HG03521 (cell line): ENCODE results near the gene HMGCS2.
"Not testable (repeated sequence)": the region's sequence is repeated elsewhere in the genome, so short reads cannot be mapped to it uniquely, and the experiment has no call there.

Experiments used
- ATAC-seq: cut with Tn5 transposase; IDR thresholded peaks from one replicate; pipeline ENCODE4 v1.9.1; 2021; ENCODE audit warnings: mild to moderate bottlenecking, moderate library complexity; ENCODE audit not compliant: unreplicated experiment

The HMGCS2 gene

DNA sequence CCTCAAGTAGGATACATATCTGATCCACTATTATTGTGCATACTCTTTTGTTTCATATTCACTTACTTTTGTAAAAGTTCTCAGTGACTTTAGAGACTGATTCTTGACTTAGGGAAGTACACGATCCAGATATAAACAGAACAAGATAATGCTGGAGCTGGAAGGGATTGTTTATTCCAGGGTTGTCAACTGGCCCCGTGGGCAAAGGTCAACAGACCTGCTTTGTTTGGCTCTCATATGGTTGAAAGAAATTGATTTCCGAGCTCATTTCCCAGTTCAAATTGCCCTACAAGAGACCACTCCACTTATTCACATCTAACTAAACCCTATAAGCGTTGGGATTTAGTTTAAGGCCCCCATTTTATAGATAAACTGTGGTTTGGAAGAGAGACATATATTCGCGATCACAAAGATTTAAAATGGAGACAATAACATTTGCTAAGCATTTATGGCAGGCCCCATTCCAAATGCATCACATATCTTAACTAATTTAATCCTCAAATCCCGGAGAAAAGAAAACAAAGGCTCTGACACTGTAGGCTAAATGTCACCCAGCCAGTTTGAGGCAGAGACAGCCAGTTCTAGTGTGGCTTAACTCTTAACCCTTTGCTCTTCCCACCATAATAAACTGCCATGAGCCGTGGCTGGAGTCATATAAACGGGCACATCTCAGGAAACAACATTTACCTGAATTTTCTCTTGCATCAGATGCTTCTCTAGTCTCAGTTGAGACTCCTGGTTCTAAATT lies 21.9 kb upstream of the HMGCS2 start:
- ATAC-seq: no peak

DNA sequence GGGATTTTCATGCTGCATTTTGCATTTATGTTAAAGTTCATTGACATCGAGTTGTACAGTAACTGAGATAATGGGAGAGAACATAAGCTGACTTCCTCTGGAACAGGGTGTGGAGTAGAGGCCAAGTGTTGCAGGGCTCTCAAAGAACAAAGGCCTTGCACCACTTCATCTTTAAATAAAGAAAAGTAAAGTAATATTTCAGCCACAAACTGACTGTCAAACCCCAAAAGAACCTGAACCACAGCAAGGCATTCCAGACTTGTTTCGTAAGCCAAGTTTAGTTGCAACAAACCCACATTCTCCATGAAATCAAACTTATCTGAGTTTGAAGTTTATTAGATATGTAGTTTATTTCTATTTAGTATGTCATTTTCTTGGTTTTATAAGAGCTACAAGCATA lies 19.1 kb upstream of the HMGCS2 start:
- ATAC-seq: no peak

DNA sequence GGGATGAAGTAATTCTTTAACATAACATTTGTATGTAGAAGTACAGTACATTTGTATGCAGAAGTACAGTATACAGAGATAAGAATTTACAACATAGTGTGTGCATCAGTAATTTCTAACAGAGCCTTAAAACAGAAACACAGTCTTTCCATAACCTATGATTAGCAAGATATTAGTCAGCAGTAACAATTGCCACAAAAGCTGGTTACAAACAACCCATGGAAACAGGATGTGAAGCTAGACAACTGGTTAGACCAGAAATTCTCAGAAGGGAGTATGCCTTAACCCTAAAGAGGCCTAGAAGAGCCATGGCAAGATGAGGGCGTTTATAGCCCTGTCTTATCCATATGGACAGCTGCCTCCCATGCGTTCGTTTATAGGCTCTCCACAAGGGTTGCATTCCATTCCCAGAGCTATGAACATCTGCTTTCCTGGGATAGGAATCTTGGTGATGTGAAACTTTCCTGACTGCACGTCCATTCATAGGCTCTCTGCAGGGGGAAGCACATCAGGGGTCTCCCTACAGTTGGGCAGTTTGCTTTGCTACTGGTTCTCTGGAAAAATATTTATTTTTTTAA lies 17.9 kb upstream of the HMGCS2 start:
- ATAC-seq: not testable (repeated sequence)

DNA sequence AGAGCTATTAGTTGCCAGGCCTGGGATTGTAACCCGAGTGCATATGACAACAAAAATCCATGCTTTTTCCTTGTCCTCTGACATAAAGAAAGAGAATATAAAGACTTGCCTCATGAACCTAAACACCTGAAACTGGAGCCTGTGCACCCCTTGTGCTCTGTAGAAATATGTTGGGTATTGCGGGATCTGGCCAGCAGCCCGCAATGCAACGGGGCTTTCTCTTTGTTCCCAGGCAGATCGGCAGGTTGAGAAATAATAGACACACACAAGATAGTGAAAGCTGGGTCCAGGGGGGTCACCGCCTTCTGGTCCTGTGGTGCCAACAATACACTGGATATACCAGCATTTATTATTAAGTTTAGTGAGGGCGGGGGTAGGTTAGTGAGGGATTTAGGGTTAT lies 17.3 kb upstream of the HMGCS2 start:
- ATAC-seq: not testable (repeated sequence)

DNA sequence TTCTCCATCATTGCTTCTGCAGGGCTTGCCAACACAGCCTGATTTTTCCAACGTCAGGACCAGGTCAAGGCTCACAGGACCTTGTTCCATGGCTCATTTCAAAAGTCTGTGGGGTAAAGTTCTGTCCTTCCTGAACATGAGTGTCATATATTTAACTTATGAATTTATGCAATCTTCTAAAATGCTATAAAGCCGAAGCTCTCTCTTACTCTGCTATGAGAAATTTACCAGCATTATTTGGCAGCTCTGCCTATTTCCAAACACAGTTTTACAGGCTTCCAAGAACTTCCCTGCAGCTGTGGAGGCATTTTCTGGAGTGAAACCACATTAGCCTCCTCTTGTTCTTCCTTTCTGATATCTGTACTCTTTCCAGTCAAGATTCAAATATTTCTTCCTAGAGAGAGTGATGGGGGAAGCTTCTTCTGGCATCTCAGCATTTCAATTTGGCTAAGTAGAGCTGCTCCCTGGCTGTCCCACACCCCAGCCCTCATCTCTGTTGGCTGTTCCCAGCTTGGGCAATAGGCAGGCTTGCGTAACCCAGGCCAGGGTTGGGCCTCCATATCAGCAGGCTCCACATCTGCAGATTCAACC lies 15.6 kb upstream of the HMGCS2 start:
- ATAC-seq: no peak

DNA sequence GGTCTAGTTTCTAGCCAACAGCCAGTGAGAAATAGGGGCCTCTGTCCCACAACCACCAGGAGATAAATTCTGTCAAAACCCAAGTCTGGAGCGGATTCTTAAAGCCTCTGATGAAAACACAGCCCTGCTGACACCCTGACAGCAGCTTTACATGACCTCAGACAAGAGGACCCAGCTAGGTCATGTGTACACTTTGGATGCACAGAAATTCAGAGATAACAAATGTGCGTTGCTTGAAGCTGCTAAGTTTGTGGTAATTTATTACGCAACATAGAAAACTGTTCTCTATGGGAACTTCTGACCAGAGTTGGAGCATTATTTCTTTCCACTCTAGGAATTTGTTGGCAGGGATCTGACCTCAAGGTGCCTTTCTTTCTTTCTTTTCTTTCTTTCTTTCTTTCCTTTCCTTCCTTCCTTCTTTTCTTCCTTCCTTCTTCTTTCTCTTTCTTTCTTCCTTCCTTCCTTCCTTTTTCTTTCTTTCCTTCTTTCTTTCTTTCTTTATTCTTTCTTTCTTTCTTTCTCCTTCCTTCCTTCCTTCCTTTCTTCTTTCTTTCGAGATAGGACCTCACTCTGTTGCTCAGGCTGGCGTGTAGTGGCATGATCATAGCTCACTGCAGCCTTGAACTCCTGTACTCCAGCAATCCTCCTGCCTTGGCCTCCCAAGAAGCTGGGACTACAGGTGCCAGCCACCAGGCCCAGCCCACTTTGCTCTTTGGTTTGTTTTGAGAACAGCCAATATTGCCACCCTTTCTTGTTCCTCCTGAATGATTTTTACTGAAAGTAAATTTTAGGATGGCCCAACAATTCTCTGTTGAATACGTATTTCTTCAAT lies 14.9 kb upstream of the HMGCS2 start:
- ATAC-seq: no peak

DNA sequence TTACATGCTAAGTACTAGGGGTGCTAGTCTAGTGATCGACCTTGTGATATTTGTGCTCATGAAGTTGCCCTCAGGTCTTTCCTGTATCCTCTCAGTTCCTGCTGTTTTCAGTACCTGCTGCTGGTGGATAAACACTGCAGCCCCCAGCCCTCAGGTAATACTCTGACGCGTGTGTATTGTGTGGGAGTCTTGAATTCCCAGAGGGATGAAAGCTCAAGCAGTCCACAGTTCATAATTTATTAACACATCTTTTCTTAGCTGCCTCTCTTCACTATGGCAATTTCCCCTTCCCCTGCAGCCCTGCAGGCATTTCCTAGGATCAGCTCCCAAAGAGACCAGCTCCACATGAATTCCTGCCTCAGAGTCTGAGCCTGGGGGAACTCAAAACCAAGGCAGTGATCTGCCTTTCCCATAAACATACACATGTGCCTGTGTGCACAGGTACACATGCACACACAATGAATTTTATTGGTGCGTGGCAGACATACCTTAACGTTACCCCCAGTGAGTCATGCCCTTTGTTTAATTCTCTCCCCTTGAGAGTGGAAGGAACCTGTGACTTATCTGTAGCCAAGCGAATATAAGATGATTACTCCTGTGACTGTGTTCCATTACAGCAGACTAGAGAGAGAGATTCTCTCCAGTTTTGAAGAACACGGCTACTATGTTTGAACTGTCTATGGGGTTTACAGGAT lies 14.1 kb upstream of the HMGCS2 start:
- no peak for ATAC-seq

DNA sequence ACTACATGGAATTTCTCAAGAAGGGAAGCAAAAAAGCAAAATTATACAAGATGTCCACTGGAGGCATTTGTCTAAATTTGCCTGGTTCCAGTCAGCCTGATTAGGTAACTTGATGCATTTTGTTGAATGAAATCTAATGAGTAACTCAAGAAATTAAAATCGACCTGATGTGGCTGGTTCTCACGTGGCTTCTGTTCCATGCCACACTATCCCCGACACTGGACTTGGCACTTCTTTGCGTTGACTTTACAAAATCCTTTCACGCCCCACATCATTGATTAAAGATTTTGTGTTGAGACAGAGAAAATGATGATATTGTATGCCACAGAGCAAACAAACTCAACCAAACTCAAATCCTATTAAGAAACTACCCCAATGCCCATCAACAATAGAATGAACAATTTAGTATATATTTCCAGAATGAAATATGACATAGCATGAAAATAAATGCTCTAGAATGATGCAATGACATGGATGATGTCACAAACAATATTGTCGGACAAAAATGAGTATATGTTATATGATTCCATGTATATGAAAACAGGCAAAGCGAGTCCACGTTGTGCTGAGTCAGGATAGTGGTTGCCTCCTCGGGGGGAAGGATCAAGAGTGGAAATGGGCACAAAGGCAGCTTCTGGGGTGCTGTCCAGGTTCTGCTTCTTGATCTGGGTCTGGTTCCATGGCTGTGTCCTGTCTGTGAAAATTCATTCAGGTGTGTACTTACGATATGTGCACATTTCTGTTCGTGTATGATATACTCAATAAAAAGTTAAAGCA lies 12.9 kb upstream of the HMGCS2 start:
- ATAC-seq: no peak

DNA sequence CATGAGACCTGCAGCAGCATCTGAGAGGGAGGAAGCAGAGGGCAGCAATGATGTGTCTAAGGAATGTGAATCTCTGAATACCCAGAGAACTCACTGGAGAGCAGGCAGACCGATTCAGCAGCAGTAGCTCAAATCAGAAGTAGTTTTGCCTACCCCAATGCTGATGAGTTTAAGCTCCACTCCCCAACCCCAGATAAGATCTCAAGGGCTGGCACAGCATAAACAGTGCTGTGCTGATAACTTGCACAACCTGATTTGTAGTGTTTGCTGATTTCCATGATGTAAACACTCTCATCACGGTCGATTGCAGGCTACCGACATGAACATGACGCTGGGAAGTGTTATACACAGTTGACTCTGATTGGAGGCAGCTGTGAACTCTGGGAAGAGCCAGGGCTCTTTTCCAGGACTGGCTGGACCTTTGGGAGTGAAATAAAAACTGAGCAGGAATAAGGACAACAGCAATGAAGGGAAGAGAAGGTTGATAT lies 11.2 kb upstream of the HMGCS2 start:
- ATAC-seq: no peak

DNA sequence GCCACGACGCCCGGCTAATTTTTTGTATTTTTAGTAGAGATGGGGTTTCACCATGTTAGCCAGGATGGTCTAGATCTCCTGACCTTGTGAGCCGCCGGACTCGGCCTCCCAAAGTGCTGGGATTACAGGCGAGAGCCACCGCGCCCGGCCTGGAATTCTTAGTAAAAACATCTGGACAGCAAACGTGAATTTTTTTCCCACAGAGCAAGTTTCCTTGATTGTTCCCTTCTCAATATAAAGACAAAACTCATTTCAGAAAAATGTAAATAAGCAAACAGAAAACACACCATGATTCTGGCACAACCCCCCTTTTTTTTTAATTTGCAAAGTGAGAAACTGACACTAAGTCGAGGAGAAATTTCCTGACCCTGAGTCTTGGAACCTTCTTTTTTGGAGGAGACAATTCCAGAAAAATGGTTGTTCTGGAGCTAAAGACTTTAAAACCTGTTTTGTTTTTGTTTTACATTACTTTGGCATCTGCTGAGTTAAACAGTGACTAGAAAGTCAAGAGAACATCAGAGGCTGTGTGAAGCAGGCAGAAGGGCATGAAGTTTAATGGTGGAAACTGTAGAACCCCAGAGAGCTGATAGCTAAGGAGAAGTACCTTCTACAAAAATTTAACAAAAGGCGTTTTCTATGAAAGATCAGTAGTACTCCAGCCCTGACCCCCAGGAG lies 10.3 kb upstream of the HMGCS2 start:
- ATAC-seq: no peak

DNA sequence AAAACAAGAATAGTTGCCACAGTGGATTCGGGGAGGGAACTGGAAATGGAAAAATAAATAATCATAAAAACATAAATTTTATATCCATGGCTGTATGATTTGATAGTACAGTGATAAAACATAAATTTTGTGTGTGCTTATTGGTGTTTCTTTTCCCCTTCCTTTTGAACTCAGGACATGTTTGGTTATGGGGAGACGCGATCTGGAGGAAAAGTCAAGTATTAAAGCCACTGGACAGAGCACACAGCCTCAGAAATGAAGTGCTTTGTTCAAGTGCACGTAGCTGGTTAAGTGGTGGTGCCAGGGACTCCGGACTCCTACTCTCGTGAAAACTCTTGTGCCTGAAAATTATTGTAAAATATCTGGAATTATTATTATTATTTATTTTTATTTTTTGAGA lies 9.7 kb upstream of the HMGCS2 start:
- ATAC-seq: no peak

DNA sequence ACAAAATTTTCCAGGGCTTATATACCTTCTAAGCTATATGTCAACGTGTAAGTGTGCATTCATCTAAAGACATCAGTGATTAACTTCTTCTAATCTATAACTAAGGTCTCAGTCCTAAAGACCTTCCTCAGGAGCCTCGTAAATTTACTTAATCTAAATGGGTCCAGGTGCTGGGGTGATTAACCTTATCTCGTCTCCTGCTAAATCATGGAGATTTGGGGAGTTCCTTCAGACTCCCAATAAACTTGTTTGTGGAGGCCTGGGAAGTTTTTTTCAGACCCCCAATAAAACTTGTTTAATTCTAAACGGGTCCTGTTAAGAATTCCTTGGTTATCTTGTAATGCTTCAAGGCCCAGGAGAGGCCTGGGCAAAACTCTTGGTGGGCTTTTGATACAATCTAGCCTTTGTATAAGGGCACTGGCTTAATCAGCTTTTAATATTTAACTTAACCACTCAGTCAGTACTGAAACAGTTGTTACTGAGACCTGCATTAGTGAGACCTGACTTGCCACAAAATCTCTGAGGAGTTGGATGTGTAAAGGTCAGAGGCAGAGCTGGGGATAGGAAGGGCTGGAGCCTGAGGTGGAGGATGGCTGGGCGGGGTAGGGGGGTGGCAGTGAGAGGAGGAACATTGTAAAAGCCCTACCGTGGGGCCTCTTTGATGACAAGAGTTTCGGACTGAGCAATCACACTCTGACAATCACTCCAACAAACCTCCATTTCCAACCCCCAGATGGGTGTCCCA lies 6.2 kb upstream of the HMGCS2 start:
- no peak for ATAC-seq

DNA sequence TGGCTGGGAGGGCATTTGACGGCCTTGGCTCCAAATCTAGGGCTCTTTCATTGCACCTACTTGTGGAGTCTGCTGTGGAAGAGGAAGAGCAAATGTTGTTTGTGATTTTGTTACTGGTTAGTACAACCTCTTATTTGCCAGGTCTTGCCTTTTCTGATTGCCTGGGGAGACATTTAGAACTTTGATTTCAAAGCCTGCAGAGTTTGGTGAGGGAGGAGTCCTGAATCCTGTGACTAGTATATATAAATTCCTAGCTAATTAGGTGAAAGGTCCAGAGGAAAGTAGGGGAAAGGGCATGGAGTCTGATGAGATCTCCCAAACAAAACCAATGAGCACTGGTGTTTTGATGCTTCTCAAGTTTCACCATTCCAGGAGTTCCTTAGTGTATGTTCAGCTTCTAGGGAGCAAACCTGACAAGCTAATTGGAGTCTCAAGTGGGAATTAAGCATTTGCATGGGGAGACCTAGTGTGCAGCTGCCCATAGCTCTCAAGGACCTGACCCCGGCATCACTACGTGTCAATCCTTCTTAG lies 5.1 kb upstream of the HMGCS2 start:
- no peak for ATAC-seq

DNA sequence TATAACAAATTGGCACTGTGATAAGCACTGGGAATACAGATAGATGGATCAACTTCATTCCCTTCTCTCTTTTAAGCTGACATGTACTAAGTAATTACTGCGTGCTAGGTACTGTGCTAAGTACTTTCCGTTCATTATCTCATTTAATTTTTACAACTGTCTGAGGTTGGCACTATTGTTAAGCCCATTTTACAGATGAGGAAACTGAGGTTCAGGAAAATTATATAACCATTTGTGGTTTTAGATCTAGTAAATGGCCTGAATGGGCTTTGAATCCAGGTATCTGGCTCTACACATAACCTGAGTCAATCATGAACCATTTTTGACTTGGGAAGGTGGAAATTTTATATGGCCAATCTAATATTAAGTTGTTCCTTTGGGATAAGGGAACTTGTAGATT lies 3.6 kb upstream of the HMGCS2 start:
- ATAC-seq: no peak

DNA sequence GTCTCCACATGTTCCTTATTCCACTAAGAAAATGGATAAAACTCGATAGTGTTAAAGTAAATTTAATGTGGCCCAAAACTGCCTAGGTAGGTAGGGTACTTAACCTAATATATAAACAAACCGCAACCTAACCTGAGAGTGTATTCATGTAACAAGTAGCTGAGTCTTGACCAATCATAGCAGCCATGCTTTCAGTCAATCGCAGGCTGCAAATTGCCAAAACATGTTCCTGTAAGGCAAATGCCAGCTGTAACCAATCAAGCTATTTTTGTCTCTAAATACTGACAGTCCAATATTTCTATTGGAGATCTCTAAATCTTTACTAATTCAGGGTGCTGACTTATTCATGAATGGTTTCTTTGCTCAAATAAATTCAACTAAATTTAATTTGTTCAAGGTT lies 3.1 kb upstream of the HMGCS2 start:
- ATAC-seq: no peak

DNA sequence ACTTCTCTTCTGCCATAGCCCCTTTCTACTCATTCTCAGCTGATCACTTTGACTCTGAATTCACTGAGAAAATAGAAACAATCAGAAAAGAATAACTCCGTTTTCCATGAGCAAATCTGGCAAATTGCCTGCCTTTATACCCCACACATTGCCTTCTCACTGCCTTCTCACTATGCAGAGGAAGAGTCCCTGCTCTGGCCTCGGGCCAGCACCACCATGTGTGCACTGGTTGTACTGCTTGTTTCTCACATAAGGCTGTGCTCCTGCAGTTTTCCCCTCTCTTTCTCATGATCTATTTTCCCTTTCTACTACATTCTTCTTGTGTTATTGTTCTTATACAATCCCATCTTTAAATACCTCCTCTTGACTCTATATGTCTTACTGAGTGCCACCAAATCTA lies 2.3 kb upstream of the HMGCS2 start:
- ATAC-seq: no peak

DNA sequence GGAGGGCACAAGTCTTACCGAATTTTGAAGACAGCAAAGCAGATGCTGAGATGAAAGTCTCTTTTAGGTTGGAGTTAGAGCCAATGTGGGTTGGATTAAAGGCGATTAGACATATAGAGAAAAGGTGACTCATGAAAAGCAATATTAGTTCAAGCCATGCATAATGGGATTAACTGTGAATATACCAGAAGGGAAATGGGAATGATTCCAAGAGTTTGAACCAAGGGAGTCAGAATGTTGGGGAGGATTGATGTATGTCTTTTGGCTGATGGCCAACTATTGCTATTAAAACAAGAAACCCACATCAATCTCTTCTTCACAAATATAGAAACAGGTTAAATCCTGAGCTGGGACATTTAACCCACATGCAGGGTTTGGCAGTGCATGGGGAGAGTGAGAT lies 1.2 kb downstream of the HMGCS2 start:
- no peak for ATAC-seq

DNA sequence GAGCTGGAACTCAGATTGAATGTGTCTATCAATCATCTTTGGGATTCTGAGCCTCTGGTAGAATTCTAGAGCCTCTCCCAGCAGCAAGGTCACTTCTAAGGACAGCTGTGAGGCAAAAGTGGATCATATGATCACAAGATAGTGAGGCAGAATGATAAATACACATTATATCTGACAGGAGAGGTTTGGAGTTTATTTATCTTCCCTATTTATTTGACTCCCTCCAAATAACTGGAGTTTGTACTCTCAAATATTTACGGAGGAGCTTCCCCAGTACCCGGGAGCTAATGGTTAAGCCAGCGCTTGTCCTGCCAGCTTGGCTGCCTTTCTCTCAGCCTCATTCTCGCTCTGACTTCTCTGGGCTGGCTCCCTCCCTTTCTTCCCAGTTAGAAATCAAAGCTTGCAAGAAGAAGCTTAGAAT lies 2.3 kb downstream of the HMGCS2 start:
- no peak for ATAC-seq

DNA sequence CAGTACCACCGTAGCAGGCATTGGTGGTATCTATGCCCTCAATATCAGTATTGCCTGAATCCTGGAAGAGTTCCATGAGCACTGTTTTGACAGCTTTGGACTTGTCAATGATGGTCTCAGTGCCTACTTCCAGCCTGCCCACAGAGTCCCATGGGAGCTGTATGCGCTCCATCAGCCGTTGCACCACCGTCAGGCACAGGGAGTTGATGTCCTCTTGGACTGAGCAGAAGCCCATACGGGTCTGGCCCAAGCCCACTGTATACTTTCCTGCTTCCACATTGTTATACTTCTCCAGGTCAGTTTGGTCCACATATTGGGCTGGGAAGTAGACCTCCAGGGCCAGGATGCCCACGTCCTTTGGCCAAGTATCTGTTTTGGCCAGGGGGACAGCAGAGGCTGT lies 4.5 kb downstream of the HMGCS2 start:
- no peak for ATAC-seq
